ENCODE data around the gene DRC7.

GRCh38 chr16:57666353-57667047 is 28.1 kb upstream of the DRC7 start:
- TF ChIP-seq TAF1 (conservative IDR thresholded peaks at IDR 0.05), result no peak
- no peak for TF ChIP-seq CTCF (IDR thresholded peaks at IDR 0.05; ENCODE audit: low read depth, low read length, missing input control)
- TF ChIP-seq JUND (IDR thresholded peaks at IDR 0.05), result no peak
- TF ChIP-seq HNF4G (IDR thresholded peaks at IDR 0.05), result no peak
- TF ChIP-seq MAX (IDR thresholded peaks at IDR 0.05), result no peak
- no peak for TF ChIP-seq YY1 (IDR thresholded peaks at IDR 0.05)
- TF ChIP-seq REST (IDR thresholded peaks at IDR 0.05), result no peak
- TF ChIP-seq RXRA (IDR thresholded peaks at IDR 0.05), result no peak
- no peak for TF ChIP-seq GABPA (IDR thresholded peaks at IDR 0.05 in 1 of 2, conservative IDR thresholded peaks at IDR 0.05 in 1 of 2)
- TF ChIP-seq HNF4A (conservative IDR thresholded peaks at IDR 0.05), result no peak
